T-cell (primary cell): Measurements from ENCODE around the gene C16orf96. TPM values are rescaled to one million over a fixed set of nuclear protein-coding genes. Genes with fewer than 3 reads are reported as not detected.

Source experiments
- ATAC-seq, 4 experiments: fragments of 200-7000 bp in 3 of 4; fragments of 150-1000 bp in 1 of 4; cut with Tn5 transposase; replicated peaks in 1 of 4; 1 replicate in 3 of 4; 2 replicates in 1 of 4; pipeline ENCODE4 v1.10.0; 2021; ENCODE audit warnings: moderate library complexity in 3 of 4, mild to moderate bottlenecking in 2 of 4, moderate number of reproducible peaks in 1 of 4
- CTCF ChIA-PET, 2 donors: fragments of 300-600 bp; sonication (Branson Sonifier 250); formaldehyde crosslinking; loops; one replicate each; lab custom pipeline; 2022; ENCODE audit warnings: antibody characterized with exemption in 2 of 2; lab: Charles Lee
- POLR2A ChIA-PET, 2 donors: fragments of 300-600 bp; sonication (Branson Sonifier 250); formaldehyde crosslinking; loops; one replicate each; lab custom pipeline; 2022; ENCODE audit warnings: antibody characterized with exemption in 2 of 2; lab: Charles Lee
- DNase-seq, 35 experiments: peaks; one replicate each; pipeline versions ENCODE4 v3.0.0 to v3.0.0-alpha.2; 2013 to 2023
- H3K27ac ChIP-seq: one replicate; pipeline ENCODE4 v1.5.1; 2013; ENCODE audit warnings: low read length
- H3K27me3 ChIP-seq, 2 experiments: replicated peaks in 1 of 2; 1 replicate in 1 of 2; 2 replicates in 1 of 2; pipeline versions ENCODE4 v1.6.1 to v1.7.0; 2013; ENCODE audit warnings: low read length in 1 of 2, mixed read lengths in 1 of 2; ENCODE audit not compliant: control insufficient read depth in 2 of 2, insufficient read depth in 2 of 2; ENCODE audit errors: extremely low read depth in 1 of 2
- H3K36me3 ChIP-seq, 2 donors: 1 replicate in 1 of 2; 2 replicates in 1 of 2; pipeline versions ENCODE4 v1.6.1 to v1.7.0; 2013; ENCODE audit warnings: low read length in 1 of 2; ENCODE audit not compliant: control insufficient read depth in 2 of 2, insufficient read depth in 1 of 2; ENCODE audit errors: extremely low read depth in 1 of 2
- H3K4me1 ChIP-seq, 2 experiments: 1 replicate in 1 of 2; 2 replicates in 1 of 2; pipeline versions ENCODE4 v1.6.1 to v1.7.0; 2013; ENCODE audit warnings: low read length in 2 of 2, mixed read lengths in 1 of 2; ENCODE audit not compliant: insufficient read depth in 2 of 2, control insufficient read depth in 1 of 2; ENCODE audit errors: extremely low read depth in 1 of 2
- H3K4me3 ChIP-seq, 2 donors: 1 replicate in 1 of 2; 2 replicates in 1 of 2; pipeline versions ENCODE4 v1.5.1 to v1.7.0; 2013; ENCODE audit warnings: mild to moderate bottlenecking in 2 of 2, low read length in 1 of 2, moderate library complexity in 1 of 2; ENCODE audit not compliant: control insufficient read depth in 1 of 2; ENCODE audit errors: extremely low read depth in 1 of 2
- H3K9me3 ChIP-seq: 2 replicates; pipeline ENCODE4 v1.7.0; 2013
- H3K27ac Mint-ChIP-seq, 2 donors: one replicate each; pipeline ENCODE4 v1.8.0; 2020 to 2021; ENCODE audit warnings: mild to moderate bottlenecking in 2 of 2, mixed read lengths in 2 of 2
- H3K27me3 Mint-ChIP-seq, 2 donors: one replicate each; pipeline ENCODE4 v1.8.0; 2021 to 2022; ENCODE audit warnings: mixed read lengths in 2 of 2
- H3K36me3 Mint-ChIP-seq: one replicate; pipeline ENCODE4 v1.8.0; 2021; ENCODE audit warnings: mixed read lengths
- H3K4me1 Mint-ChIP-seq, 3 donors: one replicate each; pipeline ENCODE4 v1.8.0; 2020 to 2022; ENCODE audit warnings: mixed read lengths in 3 of 3, mild to moderate bottlenecking in 1 of 3
- H3K4me3 Mint-ChIP-seq, 3 donors: one replicate each; pipeline ENCODE4 v1.8.0; 2020 to 2022; ENCODE audit warnings: mild to moderate bottlenecking in 3 of 3, mixed read lengths in 3 of 3, moderate library complexity in 3 of 3
- H3K9me3 Mint-ChIP-seq, 3 donors: one replicate each; pipeline ENCODE4 v1.8.0; 2020 to 2022; ENCODE audit warnings: mixed read lengths in 3 of 3
- WGBS: methylation state at CpG from one replicate; pipeline ENCODE4 v1.1.5; 2013; ENCODE audit warnings: missing lambda C conversion rate; ENCODE audit not compliant: insufficient coverage; 5-methylcytosine and 5-hydroxymethylcytosine counted together
- total RNA-seq, 35 experiments: library from RNA in 6 of 35; stranded (reverse) in 6 of 35; fragments of 120-200 nt in 1 of 35; gene quantifications; one replicate each; pipeline versions ENCODE4 v1.2.1 to v1.2.4 and lab custom pipeline; 2013 to 2026

The C16orf96 gene
- total RNA-seq, 5 donors from 2014 or later (not counting 1 experiment from before 2014, with no cell fraction given) = 0.30 to 0.66 (median 0.50) TPM

GRCh38 chr16:4636196-4636595, 80.1 kb downstream of the C16orf96 start:
- Mint-ChIP-seq H3K36me3 (peaks cover 14% of the 10 kb centered on the region), H3K4me1 (peaks cover 32 to 39% (median 33%) of the 10 kb centered on the region in 3 donors), H3K27ac (no peak overlapping the region), H3K4me3 (no peak overlapping the region), H3K27me3 (no peaks in the 10 kb centered on the region), H3K9me3 (peaks cover 0 to 3% (median 0%) of the 10 kb centered on the region in 3 donors)
- no peak for ATAC-seq
- no peak for DNase-seq
- Histone ChIP-seq H3K27ac (no peak overlapping the region), H3K27me3 (no peaks in the 10 kb centered on the region), H3K4me1 (peaks cover 0 to 32% of the 10 kb centered on the region in 2 experiments), H3K4me3 (no peak overlapping the region), H3K9me3 (no peaks in the 10 kb centered on the region), H3K36me3 (peaks cover 9 to 14% of the 10 kb centered on the region in 2 donors)
- 96% methylated on average over 10 of the region's 13 CpGs for WGBS
- POLR2A ChIA-PET = no interaction called here
- CTCF ChIA-PET = interaction anchor here in 1 of 2 donors (0.6 to 0.9 kb wide), 2 partner anchors 13 to 20 kb away, joined by 4 to 5 read pairs; no protein-coding TSS in a partner anchor

DNA sequence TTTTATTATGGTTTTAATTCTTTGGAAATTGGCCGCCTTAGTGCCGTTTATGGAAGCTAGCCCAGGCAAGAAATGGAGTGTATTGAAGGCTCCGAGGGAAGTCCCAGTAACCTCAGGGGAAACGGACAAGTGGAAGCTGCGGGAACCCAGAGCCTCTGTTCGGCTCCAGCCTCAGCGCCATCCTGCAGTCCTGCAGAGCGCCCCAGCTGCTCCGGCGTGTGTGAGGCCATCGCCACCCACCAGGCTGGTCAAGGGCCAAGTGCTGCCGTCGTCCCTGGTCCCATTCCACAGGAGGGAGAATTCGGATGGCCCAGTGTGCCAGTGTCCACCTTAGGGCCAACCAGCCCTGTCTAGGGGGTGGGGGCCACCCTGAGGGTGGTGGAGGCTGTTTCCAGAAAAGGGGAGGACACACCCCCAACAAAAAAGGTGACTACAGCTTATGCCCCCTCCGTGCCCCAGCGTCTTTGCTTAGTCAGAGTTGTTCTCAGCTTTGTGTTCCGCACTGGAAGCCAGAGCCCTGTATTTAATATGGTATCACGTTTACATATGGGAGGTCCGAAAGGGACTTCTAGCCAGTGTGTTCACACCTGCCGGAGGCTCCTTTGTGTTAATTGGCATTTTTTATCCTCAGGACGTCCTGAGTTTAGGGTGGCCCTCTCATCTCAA, 81.5 kb downstream of the C16orf96 start:
- Histone ChIP-seq H3K4me1 (peaks cover 0 to 34% of the 10 kb centered on the region in 2 experiments), H3K27ac (no peak overlapping the region), H3K4me3 (no peak overlapping the region), H3K27me3 (no peaks in the 10 kb centered on the region), H3K36me3 (peaks cover 9 to 14% of the 10 kb centered on the region in 2 donors), H3K9me3 (no peaks in the 10 kb centered on the region)
- no peak overlapping the region for H3K4me3 Mint-ChIP-seq
- no peaks in the 10 kb centered on the region for H3K9me3 Mint-ChIP-seq
- no peaks in the 10 kb centered on the region for H3K27me3 Mint-ChIP-seq
- peaks cover 9% of the 10 kb centered on the region for H3K36me3 Mint-ChIP-seq
- POLR2A ChIA-PET = interaction anchor here in 1 of 2 donors (0.6 kb wide), 1 partner anchor 201 kb away, joined by 3 read pairs; no protein-coding TSS in a partner anchor
- DNase-seq (no peak), ATAC-seq (no peak)
- WGBS = 99% methylated on average over 12 of the region's 21 CpGs
- CTCF ChIA-PET = no interaction called here
- no peak overlapping the region for H3K27ac Mint-ChIP-seq
- H3K4me1 Mint-ChIP-seq = peaks cover 32 to 37% (median 36%) of the 10 kb centered on the region in 3 donors

- no peaks in the 10 kb centered on the region for H3K27me3 ChIP-seq
- H3K4me3 ChIP-seq = no peak overlapping the region
- Mint-ChIP-seq H3K27ac (peak overlapping the region; percentile 31 to 46), H3K36me3 (peaks cover 4% of the 10 kb centered on the region), H3K4me3 (no peak overlapping the region), H3K9me3 (no peaks in the 10 kb centered on the region), H3K4me1 (peaks cover 32 to 36% (median 34%) of the 10 kb centered on the region in 3 donors), H3K27me3 (no peaks in the 10 kb centered on the region)
- ATAC-seq = no peak
- CTCF ChIA-PET = no interaction called here
- H3K36me3 ChIP-seq = peaks cover 7% of the 10 kb centered on the region in 2 donors
- no peak overlapping the region for H3K27ac ChIP-seq
- POLR2A ChIA-PET = no interaction called here
- no peak for DNase-seq
- no peaks in the 10 kb centered on the region for H3K9me3 ChIP-seq
- WGBS = 90% methylated on average over 23 of the region's 27 CpGs
- H3K4me1 ChIP-seq = peaks cover 0 to 34% of the 10 kb centered on the region in 2 experiments
These were observed 83.9 kb downstream of the C16orf96 start for GRCh38 chr16:4639899-4640509.

- Mint-ChIP-seq H3K27ac (peak overlapping the region; percentile 59 to 84), H3K4me3 (peak overlapping the region in 1 of 3 donors; percentile 40), H3K9me3 (no peaks in the 10 kb centered on the region), H3K4me1 (peaks cover 37 to 43% (median 40%) of the 10 kb centered on the region in 3 donors), H3K36me3 (peaks cover 4% of the 10 kb centered on the region), H3K27me3 (no peaks in the 10 kb centered on the region)
- Histone ChIP-seq H3K4me3 (no peak overlapping the region), H3K9me3 (no peaks in the 10 kb centered on the region), H3K27me3 (no peaks in the 10 kb centered on the region), H3K36me3 (peaks cover 7 to 12% of the 10 kb centered on the region in 2 donors), H3K4me1 (peaks cover 0 to 39% of the 10 kb centered on the region in 2 experiments), H3K27ac (no peak overlapping the region)
- DNase-seq (peak in 1 of 35 experiments; percentile 25), ATAC-seq (peak in 1 of 4 experiments; percentile 46)
- ChIA-PET POLR2A (no interaction called here), CTCF (no interaction called here)
- 67% methylated on average over 7 of the region's 19 CpGs for WGBS
These were observed 84.6 kb downstream of the C16orf96 start for GRCh38 chr16:4640572-4641305.

- 100% methylated on average over 2 of the region's 5 CpGs for WGBS
- H3K4me1 ChIP-seq = peaks cover 0 to 44% of the 10 kb centered on the region in 2 experiments
- peak overlapping the region in 2 of 3 donors; percentile 7 to 40 for H3K4me3 Mint-ChIP-seq
- peaks cover 37 to 47% (median 42%) of the 10 kb centered on the region in 3 donors for H3K4me1 Mint-ChIP-seq
- H3K4me3 ChIP-seq = no peak overlapping the region
- ChIA-PET CTCF (no interaction called here), POLR2A (interaction anchor here in 1 of 2 donors (0.6 kb wide), 1 partner anchor 25 kb away, joined by 3 read pairs; no protein-coding TSS in a partner anchor)
- H3K27ac Mint-ChIP-seq = peak overlapping the region; percentile 59 to 84
- no peak overlapping the region for H3K27ac ChIP-seq
- ATAC-seq (no peak), DNase-seq (no peak)
- H3K36me3 ChIP-seq = peaks cover 7 to 12% of the 10 kb centered on the region in 2 donors
- no peaks in the 10 kb centered on the region for H3K27me3 Mint-ChIP-seq
- H3K36me3 Mint-ChIP-seq = peaks cover 2% of the 10 kb centered on the region
- no peaks in the 10 kb centered on the region for H3K9me3 ChIP-seq
- H3K9me3 Mint-ChIP-seq = no peaks in the 10 kb centered on the region
- H3K27me3 ChIP-seq = no peaks in the 10 kb centered on the region
These were observed 85.2 kb downstream of the C16orf96 start for GRCh38 chr16:4641306-4641687.

DNA sequence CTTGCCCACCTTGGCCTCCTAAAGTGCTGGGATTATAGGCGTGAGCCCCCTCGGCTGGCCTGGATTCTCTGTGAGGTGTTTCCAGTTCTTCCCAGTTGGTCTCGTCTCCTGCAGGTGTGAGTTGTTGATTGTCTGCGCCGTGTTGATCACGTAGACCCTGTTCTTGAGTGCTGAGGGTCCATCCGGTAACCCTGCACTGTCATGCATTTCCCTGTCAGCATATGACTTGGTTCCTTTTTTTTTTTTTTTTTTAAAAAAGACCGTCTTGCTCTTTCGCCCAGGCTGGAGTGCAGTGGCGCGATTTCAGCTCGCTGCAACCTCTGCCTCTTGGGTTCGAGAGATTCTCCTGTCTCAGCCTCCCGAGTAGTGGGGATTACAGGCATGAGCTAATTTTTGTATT, 85.8 kb downstream of the C16orf96 start:
- Mint-ChIP-seq H3K27ac (peak overlapping the region in 1 of 2 donors; percentile 71), H3K36me3 (no peaks in the 10 kb centered on the region), H3K4me3 (no peak overlapping the region), H3K27me3 (no peaks in the 10 kb centered on the region), H3K9me3 (no peaks in the 10 kb centered on the region), H3K4me1 (peaks cover 39 to 48% (median 43%) of the 10 kb centered on the region in 3 donors)
- ATAC-seq (no peak), DNase-seq (no peak)
- ChIA-PET POLR2A (interaction anchor here in 1 of 2 donors (0.6 kb wide), 1 partner anchor 26 kb away, joined by 3 read pairs; no protein-coding TSS in a partner anchor), CTCF (no interaction called here)
- no peaks in the 10 kb centered on the region for H3K27me3 ChIP-seq
- H3K36me3 ChIP-seq = peaks cover 7 to 12% of the 10 kb centered on the region in 2 donors
- WGBS = 89% methylated on average over 5 of the region's 14 CpGs
- H3K4me1 ChIP-seq = peaks cover 1 to 50% of the 10 kb centered on the region in 2 experiments
- no peaks in the 10 kb centered on the region for H3K9me3 ChIP-seq
- H3K27ac ChIP-seq = no peak overlapping the region
- H3K4me3 ChIP-seq = no peak overlapping the region
